ENCODE measurements around the gene RNF144A. TPM values are rescaled to one million over a fixed set of nuclear protein-coding genes. Genes with fewer than 3 reads are reported as not detected.

Gene RNF144A
- total and polyA plus RNA-seq, 11 donors, result 3.5 to 27.2 (median 11.9) TPM

DNA sequence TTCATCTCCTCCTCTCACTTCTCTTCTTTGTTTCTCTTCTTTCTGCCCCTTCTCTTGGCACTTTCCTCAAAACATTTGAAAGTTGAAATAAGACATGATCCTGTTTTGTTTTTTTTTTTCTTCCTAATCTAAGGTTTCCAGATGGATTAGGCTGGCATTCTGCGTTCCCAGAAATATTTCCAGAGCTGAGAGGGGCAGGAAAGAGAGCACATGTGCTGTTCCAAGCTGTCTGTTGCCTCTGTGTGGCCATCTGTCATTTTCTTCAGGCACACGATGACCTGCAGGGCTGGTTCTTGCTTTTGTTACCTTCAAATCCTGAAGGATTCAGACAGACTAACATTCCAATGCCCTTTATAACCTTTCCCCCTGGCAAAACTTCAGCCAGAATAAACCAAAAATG, 142.9 kb downstream of the RNF144A start:
- Histone ChIP-seq H3K9me3 (peaks cover 0 to 8% (median 0%) of the 10 kb centered on the region in 12 donors), H3K4me3 (no peak overlapping the region), H3K27me3 (no peaks in the 10 kb centered on the region), H3K4me1 (peaks cover 0 to 27% (median 0%) of the 10 kb centered on the region in 12 donors), H3K36me3 (no peaks in the 10 kb centered on the region), H3K27ac (no peak overlapping the region)
- intact Hi-C loops (cut with DNase I), result no loop called here
- no peak for TF ChIP-seq POLR2A (IDR thresholded peaks at IDR 0.05)
- TF ChIP-seq, protein P1, sequence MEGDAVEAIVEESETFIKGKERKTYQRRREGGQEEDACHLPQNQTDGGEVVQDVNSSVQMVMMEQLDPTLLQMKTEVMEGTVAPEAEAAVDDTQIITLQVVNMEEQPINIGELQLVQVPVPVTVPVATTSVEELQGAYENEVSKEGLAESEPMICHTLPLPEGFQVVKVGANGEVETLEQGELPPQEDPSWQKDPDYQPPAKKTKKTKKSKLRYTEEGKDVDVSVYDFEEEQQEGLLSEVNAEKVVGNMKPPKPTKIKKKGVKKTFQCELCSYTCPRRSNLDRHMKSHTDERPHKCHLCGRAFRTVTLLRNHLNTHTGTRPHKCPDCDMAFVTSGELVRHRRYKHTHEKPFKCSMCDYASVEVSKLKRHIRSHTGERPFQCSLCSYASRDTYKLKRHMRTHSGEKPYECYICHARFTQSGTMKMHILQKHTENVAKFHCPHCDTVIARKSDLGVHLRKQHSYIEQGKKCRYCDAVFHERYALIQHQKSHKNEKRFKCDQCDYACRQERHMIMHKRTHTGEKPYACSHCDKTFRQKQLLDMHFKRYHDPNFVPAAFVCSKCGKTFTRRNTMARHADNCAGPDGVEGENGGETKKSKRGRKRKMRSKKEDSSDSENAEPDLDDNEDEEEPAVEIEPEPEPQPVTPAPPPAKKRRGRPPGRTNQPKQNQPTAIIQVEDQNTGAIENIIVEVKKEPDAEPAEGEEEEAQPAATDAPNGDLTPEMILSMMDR (IDR thresholded peaks at IDR 0.05), result no peak
- DNase-seq (no peak), ATAC-seq (no peak)
- 30 to 70% (median 44%) methylated on average over 2 of the region's 2 CpGs for WGBS, 4 donors

DNA sequence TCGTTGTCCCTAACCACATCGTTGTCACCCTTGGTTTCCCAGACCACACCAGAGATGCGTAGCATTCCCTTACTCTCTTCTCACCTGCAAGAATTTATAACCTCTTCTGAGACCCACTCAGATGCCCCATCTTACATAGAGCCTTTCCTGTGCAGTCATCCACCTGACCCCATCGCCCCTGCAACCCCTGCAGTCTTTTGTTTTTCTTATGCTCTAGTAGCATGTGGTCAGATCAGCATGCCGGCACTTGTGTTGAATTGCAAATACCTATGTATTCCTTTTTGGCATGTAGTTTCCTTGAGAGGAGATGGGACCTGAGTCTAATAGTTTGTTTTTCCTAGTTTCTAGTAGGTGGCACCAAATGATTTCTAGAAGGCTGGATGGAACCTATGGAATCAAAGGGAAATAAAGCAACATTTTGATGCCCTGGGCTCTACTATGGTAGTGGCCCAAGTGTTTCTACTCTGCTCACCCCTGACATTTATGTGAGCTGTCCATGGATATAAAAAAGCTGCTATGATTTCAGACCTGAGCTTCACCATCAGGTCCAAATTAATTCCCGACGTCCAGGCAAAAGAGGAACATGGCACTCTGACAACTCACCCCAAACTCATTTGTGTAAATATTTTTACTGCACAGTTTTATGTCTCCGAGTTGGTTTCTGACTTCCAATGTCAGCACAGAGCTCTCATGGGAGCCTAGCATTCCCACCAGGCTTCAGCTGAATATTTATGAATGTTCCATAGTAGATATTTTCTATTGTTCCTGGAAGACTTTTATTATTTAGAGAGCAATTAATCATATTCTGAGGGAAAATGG, 143.6 kb downstream of the RNF144A start:
- intact Hi-C loops (cut with DNase I), result no loop called here
- Histone ChIP-seq H3K27ac (peak overlapping the region in 1 of 12 donors; percentile 5), H3K9me3 (peaks cover 0 to 8% (median 0%) of the 10 kb centered on the region in 12 donors), H3K4me1 (peaks cover 0 to 27% (median 0%) of the 10 kb centered on the region in 12 donors), H3K36me3 (no peaks in the 10 kb centered on the region), H3K4me3 (no peak overlapping the region), H3K27me3 (no peaks in the 10 kb centered on the region)
- 82 to 89% (median 87%) methylated on average over 8 of the region's 8 CpGs for WGBS, 4 donors
- no peak for ATAC-seq
- DNase-seq, result no peak
- TF ChIP-seq, protein P1 (IDR thresholded peaks at IDR 0.05), result no peak
- no peak for TF ChIP-seq POLR2A (IDR thresholded peaks at IDR 0.05)

DNA sequence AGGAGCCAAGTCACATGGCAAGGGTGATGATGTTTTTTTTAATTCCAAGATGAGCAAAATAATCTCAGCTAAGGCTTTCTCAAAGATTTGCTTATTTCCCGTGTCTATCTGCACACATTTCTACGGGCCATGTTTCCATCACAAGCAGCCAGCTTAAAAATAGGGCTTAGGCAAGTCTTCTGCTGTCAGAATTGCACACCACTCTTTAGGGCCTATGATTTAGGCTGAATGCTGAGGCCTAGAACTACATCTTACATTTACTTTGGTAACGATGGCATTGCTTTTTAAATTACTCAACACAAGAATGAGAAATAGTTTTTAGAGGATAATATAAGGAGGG, 144.2 kb downstream of the RNF144A start:
- H3K9me3 ChIP-seq, result peaks cover 0 to 8% (median 0%) of the 10 kb centered on the region in 12 donors
- peaks cover 0 to 27% (median 0%) of the 10 kb centered on the region in 12 donors for H3K4me1 ChIP-seq
- no peak for TF ChIP-seq POLR2A (IDR thresholded peaks at IDR 0.05)
- TF ChIP-seq, protein P1 (IDR thresholded peaks at IDR 0.05), result no peak
- H3K4me3 ChIP-seq, result no peak overlapping the region
- DNase-seq (no peak), ATAC-seq (no peak)
- H3K27me3 ChIP-seq, result no peaks in the 10 kb centered on the region
- WGBS, 4 donors, result 73 to 86% (median 78%) methylated on average over 3 of the region's 3 CpGs
- H3K27ac ChIP-seq, result peak overlapping the region in 1 of 12 donors; percentile 44
- intact Hi-C loops (cut with DNase I), result no loop called here
- H3K36me3 ChIP-seq, result no peaks in the 10 kb centered on the region

DNA sequence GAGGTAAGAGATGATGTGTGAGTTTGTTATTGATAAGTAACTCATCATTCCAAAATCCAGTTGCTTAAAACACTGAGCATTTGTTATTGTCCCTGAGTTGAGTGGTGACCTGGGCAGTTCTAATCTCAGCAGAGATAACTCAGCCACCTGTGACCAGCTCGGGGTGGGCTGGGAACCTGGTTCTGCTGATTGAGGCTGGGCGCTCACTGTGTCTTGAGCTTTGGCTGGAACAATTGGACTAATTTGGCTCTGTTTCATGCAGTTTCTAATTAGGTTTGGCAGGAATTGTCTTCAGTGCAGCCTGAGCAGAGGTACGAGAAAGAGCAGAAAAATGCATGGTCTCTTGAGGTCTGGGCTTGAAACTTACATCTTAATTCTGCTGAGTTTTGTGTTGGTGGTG, 144.7 kb downstream of the RNF144A start:
- DNase-seq, result no peak
- 91 to 92% (median 92%) methylated on average over 3 of the region's 3 CpGs for whole genome bisulfite sequencing, 4 donors
- no peak for ATAC-seq
- TF ChIP-seq POLR2A (IDR thresholded peaks at IDR 0.05), result no peak
- TF ChIP-seq, protein P1 (IDR thresholded peaks at IDR 0.05), result no peak
- Histone ChIP-seq H3K36me3 (no peaks in the 10 kb centered on the region), H3K27ac (peak overlapping the region in 1 of 12 donors; percentile 44), H3K27me3 (no peaks in the 10 kb centered on the region), H3K4me1 (peaks cover 0 to 27% (median 0%) of the 10 kb centered on the region in 12 donors), H3K4me3 (no peak overlapping the region), H3K9me3 (peaks cover 0 to 8% (median 0%) of the 10 kb centered on the region in 12 donors)
- intact Hi-C loops (cut with DNase I), result no loop called here
